ENCODE results near the gene SLC29A1. TPM values are rescaled to one million over a fixed set of nuclear protein-coding genes. Genes with fewer than 3 reads are reported as not detected.

The SLC29A1 gene
- total RNA-seq, 5 donors from 2014 or later (not counting 1 experiment from before 2014, with no cell fraction given) = 1.3 to 8.0 (median 3.4) TPM

DNA sequence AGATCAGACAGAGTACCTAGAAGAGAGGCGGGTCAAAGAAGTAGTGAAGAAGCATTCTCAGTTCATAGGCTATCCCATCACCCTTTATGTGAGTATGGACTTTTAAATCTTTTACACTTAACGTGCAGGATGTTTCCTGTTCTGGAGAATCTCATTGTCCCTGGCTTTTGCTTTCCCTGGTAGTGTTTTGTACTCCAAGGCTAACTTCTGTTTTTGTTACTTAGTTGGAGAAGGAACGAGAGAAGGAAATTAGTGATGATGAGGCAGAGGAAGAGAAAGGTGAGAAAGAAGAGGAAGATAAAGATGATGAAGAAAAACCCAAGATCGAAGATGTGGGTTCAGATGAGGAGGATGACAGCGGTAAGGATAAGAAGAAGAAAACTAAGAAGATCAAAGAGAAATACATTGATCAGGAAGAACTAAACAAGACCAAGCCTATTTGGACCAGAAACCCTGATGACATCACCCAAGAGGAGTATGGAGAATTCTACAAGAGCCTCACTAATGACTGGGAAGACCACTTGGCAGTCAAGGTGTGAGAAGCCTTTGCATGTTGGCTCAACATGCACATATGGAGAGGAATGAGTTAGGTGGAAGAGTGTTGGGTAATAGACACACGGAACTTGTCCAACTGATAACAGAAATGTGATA is 26.8 kb downstream of the SLC29A1 start:
- ChIA-PET CTCF (interaction anchor here in 1 of 2 donors (1.2 kb wide), 1 partner anchor 27 kb away, joined by 3 read pairs; the partner anchor contains the start of gene SLC29A1), POLR2A (no interaction called here)
- H3K27me3 Mint-ChIP-seq = no peaks in the 10 kb centered on the region
- no peak for ATAC-seq (replicated peaks in 1 of 4)
- H3K9me3 Mint-ChIP-seq = no peaks in the 10 kb centered on the region
- H3K27ac Mint-ChIP-seq = peak overlapping the region; percentile 53 to 68
- Histone ChIP-seq H3K36me3 (ENCODE audit: control insufficient read depth in 2 of 2, extremely low read depth in 1 of 2, insufficient read depth in 1 of 2, low read length in 1 of 2) (peaks cover 12 to 68% of the 10 kb centered on the region in 2 donors), H3K9me3 (no peaks in the 10 kb centered on the region), H3K4me3 (ENCODE audit: control insufficient read depth in 1 of 2, extremely low read depth in 1 of 2, low read length in 1 of 2) (no peak overlapping the region), H3K4me1 (ENCODE audit: control insufficient read depth in 1 of 2, extremely low read depth in 1 of 2, insufficient read depth in 2 of 2, low read length in 2 of 2) (peaks cover 9 to 37% of the 10 kb centered on the region in 2 experiments), H3K27me3 (replicated peaks in 1 of 2; ENCODE audit: control insufficient read depth in 2 of 2, extremely low read depth in 1 of 2, insufficient read depth in 2 of 2, low read length in 1 of 2) (no peaks in the 10 kb centered on the region), H3K27ac (ENCODE audit: low read length) (no peak overlapping the region)
- WGBS (ENCODE audit: insufficient coverage) = 57% methylated on average over 1 of the region's 6 CpGs
- peak overlapping the region in 1 of 3 donors; percentile 59 for H3K4me3 Mint-ChIP-seq
- DNase-seq = no peak
- peaks cover 69 to 79% (median 71%) of the 10 kb centered on the region in 3 donors for H3K4me1 Mint-ChIP-seq
- peaks cover 61% of the 10 kb centered on the region for H3K36me3 Mint-ChIP-seq

DNA sequence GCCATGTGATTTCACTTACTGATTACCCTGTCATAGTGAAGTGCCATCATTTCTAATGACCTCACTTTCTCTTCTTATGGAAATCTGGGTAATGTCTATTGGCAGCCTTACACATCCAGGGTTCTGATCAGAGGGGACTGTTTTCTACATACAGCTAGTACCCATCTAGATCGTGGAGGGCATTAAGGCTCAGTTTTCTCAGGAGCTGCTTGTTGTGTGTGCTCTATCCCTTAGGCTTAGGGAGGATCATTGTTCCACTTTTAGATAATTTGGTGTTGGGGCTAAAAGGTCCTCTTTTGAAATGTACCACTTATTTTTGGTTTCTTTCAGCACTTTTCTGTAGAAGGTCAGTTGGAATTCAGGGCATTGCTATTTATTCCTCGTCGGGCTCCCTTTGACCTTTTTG is 27.3 kb downstream of the SLC29A1 start:
- no peaks in the 10 kb centered on the region for H3K9me3 Mint-ChIP-seq
- H3K27me3 ChIP-seq (replicated peaks in 1 of 2; ENCODE audit: control insufficient read depth in 2 of 2, extremely low read depth in 1 of 2, insufficient read depth in 2 of 2, low read length in 1 of 2) = no peaks in the 10 kb centered on the region
- DNase-seq (no peak), ATAC-seq (replicated peaks in 1 of 4) (no peak)
- H3K9me3 ChIP-seq = no peaks in the 10 kb centered on the region
- H3K36me3 ChIP-seq (ENCODE audit: control insufficient read depth in 2 of 2, extremely low read depth in 1 of 2, insufficient read depth in 1 of 2, low read length in 1 of 2) = peaks cover 15 to 74% of the 10 kb centered on the region in 2 donors
- no peaks in the 10 kb centered on the region for H3K27me3 Mint-ChIP-seq
- peaks cover 9 to 35% of the 10 kb centered on the region in 2 experiments for H3K4me1 ChIP-seq (ENCODE audit: control insufficient read depth in 1 of 2, extremely low read depth in 1 of 2, insufficient read depth in 2 of 2, low read length in 2 of 2)
- no peak overlapping the region for H3K4me3 Mint-ChIP-seq
- H3K27ac Mint-ChIP-seq = no peak overlapping the region
- ChIA-PET POLR2A (no interaction called here), CTCF (interaction anchor here in 1 of 2 donors (1.2 to 1.3 kb wide), 3 partner anchors 11 to 171 kb away, joined by 3 to 7 read pairs (median 5); partner anchors contain the start of gene SLC29A1)
- H3K4me3 ChIP-seq (ENCODE audit: control insufficient read depth in 1 of 2, extremely low read depth in 1 of 2, low read length in 1 of 2) = no peak overlapping the region
- WGBS (ENCODE audit: insufficient coverage) = no CpG with 5 or more reads among the region's 3 CpGs
- H3K27ac ChIP-seq (ENCODE audit: low read length) = no peak overlapping the region
- peaks cover 69 to 79% (median 71%) of the 10 kb centered on the region in 3 donors for H3K4me1 Mint-ChIP-seq
- peaks cover 61% of the 10 kb centered on the region for H3K36me3 Mint-ChIP-seq

DNA sequence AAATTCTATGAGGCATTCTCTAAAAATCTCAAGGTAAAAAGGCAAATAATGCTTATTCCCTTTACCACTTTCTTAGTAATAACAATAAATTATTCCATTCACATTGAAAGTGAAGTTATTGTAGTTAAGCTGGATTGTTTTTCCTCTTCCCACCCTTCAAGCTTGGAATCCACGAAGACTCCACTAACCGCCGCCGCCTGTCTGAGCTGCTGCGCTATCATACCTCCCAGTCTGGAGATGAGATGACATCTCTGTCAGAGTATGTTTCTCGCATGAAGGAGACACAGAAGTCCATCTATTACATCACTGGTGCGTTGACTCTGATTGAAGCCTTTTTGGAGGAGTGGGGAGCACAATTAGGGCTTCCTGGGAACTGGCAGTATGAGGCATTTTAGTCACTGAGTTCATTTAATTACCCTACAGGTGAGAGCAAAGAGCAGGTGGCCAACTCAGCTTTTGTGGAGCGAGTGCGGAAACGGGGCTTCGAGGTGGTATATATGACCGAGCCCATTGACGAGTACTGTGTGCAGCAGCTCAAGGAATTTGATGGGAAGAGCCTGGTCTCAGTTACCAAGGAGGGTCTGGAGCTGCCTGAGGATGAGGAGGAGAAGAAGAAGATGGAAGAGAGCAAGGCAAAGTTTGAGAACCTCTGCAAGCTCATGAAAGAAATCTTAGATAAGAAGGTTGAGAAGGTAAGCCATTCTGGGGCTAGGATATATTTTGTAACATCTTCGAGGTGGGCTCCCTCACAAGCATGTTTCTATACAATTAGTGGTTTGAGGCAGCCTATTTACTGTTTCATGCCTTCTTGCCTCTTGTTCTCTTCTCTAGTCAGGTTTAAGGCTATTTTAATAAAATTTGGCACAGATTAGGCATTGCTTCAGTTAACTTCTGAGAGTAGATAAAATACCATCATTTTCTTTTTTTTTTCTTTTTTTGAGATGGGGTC is 28.5 kb downstream of the SLC29A1 start:
- Mint-ChIP-seq H3K27me3 (no peaks in the 10 kb centered on the region), H3K4me1 (peaks cover 77 to 84% (median 82%) of the 10 kb centered on the region in 3 donors), H3K27ac (peak overlapping the region in 1 of 2 donors; percentile 39), H3K9me3 (no peaks in the 10 kb centered on the region), H3K4me3 (peak overlapping the region in 1 of 3 donors; percentile 11), H3K36me3 (peaks cover 61% of the 10 kb centered on the region)
- Histone ChIP-seq H3K27me3 (replicated peaks in 1 of 2; ENCODE audit: control insufficient read depth in 2 of 2, extremely low read depth in 1 of 2, insufficient read depth in 2 of 2, low read length in 1 of 2) (no peaks in the 10 kb centered on the region), H3K36me3 (ENCODE audit: control insufficient read depth in 2 of 2, extremely low read depth in 1 of 2, insufficient read depth in 1 of 2, low read length in 1 of 2) (peaks cover 15 to 76% of the 10 kb centered on the region in 2 donors), H3K27ac (ENCODE audit: low read length) (no peak overlapping the region), H3K9me3 (no peaks in the 10 kb centered on the region), H3K4me1 (ENCODE audit: control insufficient read depth in 1 of 2, extremely low read depth in 1 of 2, insufficient read depth in 2 of 2, low read length in 2 of 2) (peaks cover 14 to 42% of the 10 kb centered on the region in 2 experiments), H3K4me3 (ENCODE audit: control insufficient read depth in 1 of 2, extremely low read depth in 1 of 2, low read length in 1 of 2) (no peak overlapping the region)
- DNase-seq (no peak), ATAC-seq (replicated peaks in 1 of 4) (no peak)
- 90% methylated on average over 6 of the region's 14 CpGs for WGBS (ENCODE audit: insufficient coverage)
- ChIA-PET POLR2A (no interaction called here), CTCF (interaction anchor here in 1 of 2 donors (1.2 to 1.3 kb wide), 3 partner anchors 10 to 172 kb away, joined by 3 to 7 read pairs (median 5); partner anchors contain the start of gene SLC29A1)

DNA sequence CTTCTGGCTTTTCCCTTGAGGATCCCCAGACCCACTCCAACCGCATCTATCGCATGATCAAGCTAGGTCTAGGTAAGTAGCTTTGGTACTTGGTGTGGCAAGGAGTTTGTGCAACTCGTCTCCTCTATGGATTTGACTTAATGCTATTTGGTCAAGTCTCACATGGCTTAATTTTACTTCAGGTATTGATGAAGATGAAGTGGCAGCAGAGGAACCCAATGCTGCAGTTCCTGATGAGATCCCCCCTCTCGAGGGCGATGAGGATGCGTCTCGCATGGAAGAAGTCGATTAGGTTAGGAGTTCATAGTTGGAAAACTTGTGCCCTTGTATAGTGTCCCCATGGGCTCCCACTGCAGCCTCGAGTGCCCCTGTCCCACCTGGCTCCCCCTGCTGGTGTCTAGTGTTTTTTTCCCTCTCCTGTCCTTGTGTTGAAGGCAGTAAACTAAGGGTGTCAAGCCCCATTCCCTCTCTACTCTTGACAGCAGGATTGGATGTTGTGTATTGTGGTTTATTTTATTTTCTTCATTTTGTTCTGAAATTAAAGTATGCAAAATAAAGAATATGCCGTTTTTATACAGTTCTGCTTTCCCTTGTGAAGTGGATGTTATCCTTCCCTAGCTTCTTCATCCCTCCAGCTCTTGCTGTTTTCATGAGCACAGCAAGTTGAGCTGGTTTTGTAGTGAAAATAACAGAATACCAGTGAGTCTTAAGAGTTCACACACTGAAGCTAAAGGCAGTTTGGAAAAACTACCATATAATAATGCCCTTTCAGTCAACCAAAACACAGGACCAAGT is 30.1 kb downstream of the SLC29A1 start:
- WGBS (ENCODE audit: insufficient coverage) = 92% methylated on average over 3 of the region's 10 CpGs
- Mint-ChIP-seq H3K27ac (peak overlapping the region; percentile 10 to 76), H3K36me3 (peaks cover 58% of the 10 kb centered on the region), H3K4me3 (no peak overlapping the region), H3K9me3 (no peaks in the 10 kb centered on the region), H3K27me3 (no peaks in the 10 kb centered on the region), H3K4me1 (peaks cover 80 to 85% (median 84%) of the 10 kb centered on the region in 3 donors)
- POLR2A ChIA-PET = interaction anchor here in 1 of 2 donors (1.5 kb wide), 1 partner anchor 11 kb away, joined by 7 read pairs; no protein-coding TSS in a partner anchor
- H3K36me3 ChIP-seq (ENCODE audit: control insufficient read depth in 2 of 2, extremely low read depth in 1 of 2, insufficient read depth in 1 of 2, low read length in 1 of 2) = peaks cover 15 to 76% of the 10 kb centered on the region in 2 donors
- CTCF ChIA-PET = interaction anchor here in 1 of 2 donors (1.6 kb wide), 1 partner anchor 30 kb away, joined by 8 read pairs; the partner anchor contains the start of gene SLC29A1
- H3K9me3 ChIP-seq = no peaks in the 10 kb centered on the region
- peak in 23 of 35 experiments; percentile 31 to 72 (median 55) for DNase-seq
- no peak overlapping the region for H3K4me3 ChIP-seq (ENCODE audit: control insufficient read depth in 1 of 2, extremely low read depth in 1 of 2, low read length in 1 of 2)
- ATAC-seq (replicated peaks in 1 of 4) = no peak
- H3K27ac ChIP-seq (ENCODE audit: low read length) = no peak overlapping the region
- peaks cover 9 to 46% of the 10 kb centered on the region in 2 experiments for H3K4me1 ChIP-seq (ENCODE audit: control insufficient read depth in 1 of 2, extremely low read depth in 1 of 2, insufficient read depth in 2 of 2, low read length in 2 of 2)
- H3K27me3 ChIP-seq (replicated peaks in 1 of 2; ENCODE audit: control insufficient read depth in 2 of 2, extremely low read depth in 1 of 2, insufficient read depth in 2 of 2, low read length in 1 of 2) = no peaks in the 10 kb centered on the region

DNA sequence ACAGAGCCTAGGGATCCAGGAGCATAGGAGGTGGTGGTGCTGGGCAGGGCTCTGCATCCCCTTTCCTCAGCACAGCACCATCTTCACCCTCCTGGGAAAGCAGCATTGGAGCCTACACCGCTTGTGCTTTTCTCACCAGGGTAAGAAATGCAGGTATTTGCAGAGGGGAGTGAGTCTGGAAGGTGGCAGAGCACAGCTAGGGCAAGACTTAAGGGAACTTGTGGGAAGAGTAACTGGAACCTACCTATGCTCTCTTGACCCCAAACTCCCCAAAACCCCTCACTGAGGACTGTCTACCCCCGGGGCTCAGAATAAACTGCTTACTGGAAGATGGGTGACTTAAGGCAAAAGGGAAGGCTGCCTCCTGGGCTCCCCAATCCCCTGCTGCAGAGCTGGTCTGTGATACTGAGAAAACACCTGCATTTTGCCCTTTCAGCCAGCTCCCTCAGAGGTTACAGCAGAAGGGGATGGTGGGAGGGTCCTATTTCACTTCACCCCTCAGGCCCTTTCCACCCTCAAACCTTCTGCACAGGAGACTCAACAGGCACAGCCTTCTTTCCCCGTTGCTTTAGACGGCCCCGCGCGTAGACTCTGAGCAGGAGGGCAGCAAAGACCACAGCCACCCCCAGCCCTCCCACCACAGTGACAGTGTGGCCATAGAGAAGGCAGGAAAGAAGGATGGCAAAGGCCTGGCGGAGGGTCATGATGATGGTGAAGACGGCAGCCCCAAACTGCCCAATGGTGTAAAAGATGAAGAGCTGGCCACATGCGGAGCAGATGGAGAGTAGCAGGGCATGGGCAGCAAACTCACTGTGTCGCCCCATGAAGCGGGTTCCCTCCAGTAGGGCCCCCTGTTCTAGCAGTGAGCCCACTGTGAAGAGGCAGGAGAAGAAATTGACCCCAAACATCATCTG is 31.1 kb downstream of the SLC29A1 start:
- Histone ChIP-seq H3K9me3 (no peaks in the 10 kb centered on the region), H3K27me3 (replicated peaks in 1 of 2; ENCODE audit: control insufficient read depth in 2 of 2, extremely low read depth in 1 of 2, insufficient read depth in 2 of 2, low read length in 1 of 2) (no peaks in the 10 kb centered on the region), H3K4me1 (ENCODE audit: control insufficient read depth in 1 of 2, extremely low read depth in 1 of 2, insufficient read depth in 2 of 2, low read length in 2 of 2) (peaks cover 5 to 37% of the 10 kb centered on the region in 2 experiments), H3K36me3 (ENCODE audit: control insufficient read depth in 2 of 2, extremely low read depth in 1 of 2, insufficient read depth in 1 of 2, low read length in 1 of 2) (peaks cover 14 to 75% of the 10 kb centered on the region in 2 donors), H3K27ac (ENCODE audit: low read length) (no peak overlapping the region), H3K4me3 (ENCODE audit: control insufficient read depth in 1 of 2, extremely low read depth in 1 of 2, low read length in 1 of 2) (no peak overlapping the region)
- DNase-seq (no peak), ATAC-seq (replicated peaks in 1 of 4) (no peak)
- CTCF ChIA-PET = interaction anchor here (0.5 to 2.8 kb wide), 4 partner anchors 10 to 110 kb away, joined by 4 to 15 read pairs (median 6); partner anchors contain the start of gene SLC29A1 (in 1 of the 2)
- H3K4me3 Mint-ChIP-seq = peak overlapping the region in 1 of 3 donors; percentile 86
- peaks cover 71 to 81% (median 77%) of the 10 kb centered on the region in 3 donors for H3K4me1 Mint-ChIP-seq
- POLR2A ChIA-PET = interaction anchor here in 1 of 2 donors (0.6 to 3.1 kb wide), 3 partner anchors 7 to 31 kb away, joined by 4 to 28 read pairs (median 7); partner anchors contain the start of genes HSP90AB1 and SLC29A1
- WGBS (ENCODE audit: insufficient coverage) = 79% methylated on average over 2 of the region's 12 CpGs
- peaks cover 55% of the 10 kb centered on the region for H3K36me3 Mint-ChIP-seq
- peak overlapping the region; percentile 68 to 90 for H3K27ac Mint-ChIP-seq
- no peaks in the 10 kb centered on the region for H3K9me3 Mint-ChIP-seq
- H3K27me3 Mint-ChIP-seq = no peaks in the 10 kb centered on the region
